Mucosa of gallbladder (tissue), 1 donor: ENCODE measurements around the gene OR5AN1. TPM values are rescaled to one million over a fixed set of nuclear protein-coding genes. Genes with fewer than 3 reads are reported as not detected.

Experiments
- total RNA-seq: library from RNA; stranded (reverse); gene quantifications from one replicate; pipeline ENCODE4 v1.2.1, GENCODE V29; 2021
- donor health status: DM: no; HTN: no; CAD: no.

OR5AN1 gene
- total RNA-seq, 1 donor from 2014 or later, result not detected

Other genes with a start within 250 kb of the OR5AN1 start
- 41.0 TPM for gene FAM111A, start 216.0 kb upstream of the OR5AN1 start, total RNA-seq
- 63.6 TPM for gene DTX4, start 186.8 kb upstream of the OR5AN1 start, total RNA-seq
- 13.5 TPM for gene MPEG1, start 146.0 kb upstream of the OR5AN1 start, total RNA-seq
- gene OR5A2, start 67.5 kb downstream of the OR5AN1 start, total RNA-seq, result not detected
- gene OR5A1, start 77.6 kb downstream of the OR5AN1 start, total RNA-seq, result not detected
- gene OR4D6, start 98.1 kb downstream of the OR5AN1 start, total RNA-seq, result not detected
- not detected for gene OR4D10, start 114.4 kb downstream of the OR5AN1 start, total RNA-seq
- gene OR4D11, start 144.7 kb downstream of the OR5AN1 start, total RNA-seq, result not detected
- not detected for gene OR4D9, start 152.6 kb downstream of the OR5AN1 start, total RNA-seq